ENCODE measurements around the gene ANKRD6.
A peak's percentile ranks its signal among the peaks of the same experiment; 100 is the strongest.

The ANKRD6 gene

DNA sequence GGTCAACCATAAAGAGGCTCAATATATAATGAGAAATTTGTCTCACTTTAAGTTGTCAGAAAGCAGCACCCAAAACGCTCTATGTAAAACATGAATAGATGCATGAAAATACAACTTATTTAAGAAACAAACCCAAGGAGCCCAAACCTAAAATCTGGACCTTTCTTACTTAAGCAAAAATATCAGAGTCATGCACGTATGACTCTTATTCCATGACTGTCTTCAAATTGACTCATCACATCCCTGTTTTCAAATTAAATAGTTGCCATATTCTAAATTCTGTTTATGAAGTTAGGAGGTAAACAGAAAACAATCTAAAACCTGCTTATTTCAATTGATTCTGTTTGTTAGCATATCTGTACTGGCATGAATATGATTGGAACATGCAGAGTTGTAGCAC is 42.1 kb downstream of the ANKRD6 start:
- in situ Hi-C loops (cut with HindIII; ENCODE audit: low sequenced_read_pairs): no loop called here
- TF ChIP-seq, protein P1, sequence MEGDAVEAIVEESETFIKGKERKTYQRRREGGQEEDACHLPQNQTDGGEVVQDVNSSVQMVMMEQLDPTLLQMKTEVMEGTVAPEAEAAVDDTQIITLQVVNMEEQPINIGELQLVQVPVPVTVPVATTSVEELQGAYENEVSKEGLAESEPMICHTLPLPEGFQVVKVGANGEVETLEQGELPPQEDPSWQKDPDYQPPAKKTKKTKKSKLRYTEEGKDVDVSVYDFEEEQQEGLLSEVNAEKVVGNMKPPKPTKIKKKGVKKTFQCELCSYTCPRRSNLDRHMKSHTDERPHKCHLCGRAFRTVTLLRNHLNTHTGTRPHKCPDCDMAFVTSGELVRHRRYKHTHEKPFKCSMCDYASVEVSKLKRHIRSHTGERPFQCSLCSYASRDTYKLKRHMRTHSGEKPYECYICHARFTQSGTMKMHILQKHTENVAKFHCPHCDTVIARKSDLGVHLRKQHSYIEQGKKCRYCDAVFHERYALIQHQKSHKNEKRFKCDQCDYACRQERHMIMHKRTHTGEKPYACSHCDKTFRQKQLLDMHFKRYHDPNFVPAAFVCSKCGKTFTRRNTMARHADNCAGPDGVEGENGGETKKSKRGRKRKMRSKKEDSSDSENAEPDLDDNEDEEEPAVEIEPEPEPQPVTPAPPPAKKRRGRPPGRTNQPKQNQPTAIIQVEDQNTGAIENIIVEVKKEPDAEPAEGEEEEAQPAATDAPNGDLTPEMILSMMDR (IDR thresholded peaks at IDR 0.05; ENCODE audit: low read depth, low read length, missing control alignments): no peak
- no peak for DNase-seq (ENCODE audit: low read depth)
- H3K4me3 ChIP-seq (ENCODE audit: low read depth, low read length): no peak overlapping the region

DNA sequence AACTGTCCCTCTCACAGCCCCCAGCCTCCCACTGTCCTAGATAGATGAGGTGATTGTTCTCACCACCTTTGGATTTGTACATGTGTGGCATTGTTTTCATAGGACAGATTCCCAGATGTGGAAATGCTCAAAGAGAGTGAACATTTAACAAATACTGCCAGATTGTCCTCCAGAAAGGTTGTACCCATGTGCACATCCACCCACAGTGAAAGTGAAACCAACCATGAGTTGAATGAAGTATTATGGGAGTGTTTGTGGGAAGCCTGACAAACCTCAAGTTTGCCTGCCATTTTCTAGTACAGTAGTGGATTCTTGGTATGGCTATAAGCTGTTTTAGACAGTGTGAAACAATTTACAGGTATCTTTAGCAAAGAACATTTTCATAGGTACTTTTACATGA is 42.7 kb downstream of the ANKRD6 start:
- TF ChIP-seq, protein P1 (IDR thresholded peaks at IDR 0.05; ENCODE audit: low read depth, low read length, missing control alignments): no peak
- peak; percentile 13 for DNase-seq (ENCODE audit: low read depth)
- in situ Hi-C loops (cut with HindIII; ENCODE audit: low sequenced_read_pairs): no loop called here
- H3K4me3 ChIP-seq (ENCODE audit: low read depth, low read length): no peak overlapping the region

DNA sequence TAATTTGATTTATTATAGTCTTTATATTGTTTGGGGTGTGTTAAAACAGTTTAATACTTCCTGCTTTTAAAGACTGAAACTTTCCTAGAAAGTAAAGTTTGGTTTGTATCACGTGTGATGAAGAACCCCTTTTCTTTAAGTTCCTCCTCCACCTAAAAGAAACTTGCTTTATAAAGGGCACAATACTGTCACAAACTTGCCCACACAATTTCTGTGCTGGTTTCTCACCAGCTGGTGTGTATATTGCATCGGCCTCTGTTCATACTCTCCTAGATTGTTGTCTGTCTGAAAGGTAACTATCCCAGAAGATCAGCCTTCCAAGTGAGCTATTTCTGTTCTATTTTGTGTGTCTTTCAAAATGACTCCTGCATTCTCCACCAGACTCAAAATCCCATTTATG is 46.9 kb downstream of the ANKRD6 start:
- in situ Hi-C loops (cut with HindIII; ENCODE audit: low sequenced_read_pairs): no loop called here
- DNase-seq (ENCODE audit: low read depth): no peak
- TF ChIP-seq, protein P1 (IDR thresholded peaks at IDR 0.05; ENCODE audit: low read depth, low read length, missing control alignments): no peak
- no peak overlapping the region for H3K4me3 ChIP-seq (ENCODE audit: low read depth, low read length)

DNA sequence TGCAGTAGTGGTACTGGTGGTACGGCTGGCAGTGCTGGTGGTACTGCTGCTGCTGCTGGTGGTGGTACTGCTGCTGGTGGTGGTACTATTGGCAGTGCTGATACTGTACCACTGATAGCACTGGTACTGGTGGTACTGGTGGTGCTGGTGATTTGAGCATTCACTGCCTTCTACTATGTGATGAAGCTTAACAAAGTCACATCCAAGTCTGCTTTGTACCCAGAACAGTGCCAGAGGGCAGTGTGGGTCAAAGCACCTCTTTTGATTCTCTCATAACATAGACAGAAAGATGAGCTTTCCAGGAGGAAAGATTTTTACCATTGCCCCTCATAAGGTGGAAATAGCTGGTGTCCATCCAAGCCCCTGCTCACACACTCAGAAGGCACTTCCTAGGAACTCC is 48.7 kb downstream of the ANKRD6 start:
- TF ChIP-seq, protein P1 (IDR thresholded peaks at IDR 0.05; ENCODE audit: low read depth, low read length, missing control alignments): no peak
- in situ Hi-C loops (cut with HindIII; ENCODE audit: low sequenced_read_pairs): no loop called here
- no peak for DNase-seq (ENCODE audit: low read depth)
- no peak overlapping the region for H3K4me3 ChIP-seq (ENCODE audit: low read depth, low read length)

DNA sequence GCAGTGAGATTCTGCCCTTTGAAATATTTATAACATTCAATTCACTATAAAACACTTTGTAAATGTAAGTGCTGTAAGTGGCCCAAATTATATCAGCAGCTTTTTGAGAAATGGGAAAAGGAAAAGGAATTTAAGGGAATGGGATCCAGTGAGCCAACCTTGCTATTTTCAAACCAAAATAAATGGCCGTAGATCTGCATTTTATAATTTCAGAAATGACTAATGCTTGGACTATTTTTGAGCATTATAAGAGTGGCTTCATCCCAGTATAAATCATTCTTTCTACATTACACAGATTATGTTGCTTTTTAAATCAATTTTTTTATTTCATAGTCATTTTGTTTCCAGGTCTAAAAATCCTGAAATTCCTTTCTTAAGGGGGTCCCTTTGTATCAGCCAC is 49.2 kb downstream of the ANKRD6 start:
- in situ Hi-C loops (cut with HindIII; ENCODE audit: low sequenced_read_pairs): no loop called here
- no peak for DNase-seq (ENCODE audit: low read depth)
- TF ChIP-seq, protein P1 (IDR thresholded peaks at IDR 0.05; ENCODE audit: low read depth, low read length, missing control alignments): no peak
- no peak overlapping the region for H3K4me3 ChIP-seq (ENCODE audit: low read depth, low read length)

DNA sequence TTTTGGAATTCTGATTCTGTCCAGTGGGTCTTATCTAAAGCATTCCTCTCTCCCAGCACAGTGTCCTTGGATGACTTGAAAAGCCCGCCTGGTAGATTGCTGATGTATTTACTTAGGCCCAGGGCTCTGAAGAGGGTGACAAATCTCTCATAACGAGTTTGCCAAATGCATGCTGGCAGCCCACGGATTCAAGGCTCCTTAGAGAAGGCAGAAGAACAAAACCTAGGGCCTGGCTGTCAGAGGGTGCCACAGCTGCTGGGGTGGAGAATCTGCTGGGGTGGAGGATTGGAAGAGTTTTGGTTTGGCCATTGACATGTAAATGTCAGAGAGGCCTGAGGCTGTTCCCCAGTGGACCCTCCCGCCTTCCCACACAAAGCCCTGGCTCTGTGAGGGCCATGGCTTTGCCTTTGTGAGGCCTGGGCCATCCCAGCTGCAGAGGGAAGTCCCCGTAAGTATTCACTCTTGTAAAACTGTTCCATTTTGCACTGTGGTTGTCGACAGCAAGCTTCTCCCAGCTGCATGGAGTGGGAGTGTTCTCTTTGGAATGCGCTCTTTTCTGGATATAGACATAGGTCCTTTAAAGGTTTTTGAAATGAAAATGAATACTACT is 50.3 kb downstream of the ANKRD6 start:
- DNase-seq (ENCODE audit: low read depth): no peak
- in situ Hi-C loops (cut with HindIII; ENCODE audit: low sequenced_read_pairs): no loop called here
- TF ChIP-seq, protein P1 (IDR thresholded peaks at IDR 0.05; ENCODE audit: low read depth, low read length, missing control alignments): no peak
- no peak overlapping the region for H3K4me3 ChIP-seq (ENCODE audit: low read depth, low read length)
